Measurements from ENCODE around the gene FBXO17.

- no peak for TF ChIP-seq CTCF (IDR thresholded peaks at IDR 0.05)
- TF ChIP-seq EZH2 (IDR thresholded peaks at IDR 0.05; ENCODE audit: borderline replicate concordance, insufficient read depth, low read depth, low read length, poor library complexity, severe bottlenecking), result no peak
Observed at GRCh38 chr19:38913958-38914357, 61.6 kb downstream of the FBXO17 start.

All from B cell (primary cell).